Fibroblast of lung (primary cell): ENCODE measurements around the gene ALPP. TPM values are rescaled to one million over a fixed set of nuclear protein-coding genes. Genes with fewer than 3 reads are reported as not detected.
A peak's percentile ranks its signal among the peaks of the same experiment; 100 is the strongest.

Source experiments
- DNase-seq, 2 donors: peaks; one replicate each; pipeline versions ENCODE4 v3.0.0 to v3.0.0-alpha.2; 2010; ENCODE audit warnings: low read depth in 2 of 2
- H2AFZ ChIP-seq: 2 replicates; pipeline ENCODE4 v1.5.1; 2012; ENCODE audit warnings: low read length, control low read depth, inconsistent platforms
- H3K27ac ChIP-seq: 2 replicates; pipeline ENCODE4 v1.5.1; 2011; ENCODE audit warnings: low read length, control low read depth; ENCODE audit not compliant: insufficient read depth
- H3K27me3 ChIP-seq: 2 replicates; pipeline ENCODE4 v1.5.1; 2011; ENCODE audit warnings: mild to moderate bottlenecking, low read length; ENCODE audit not compliant: control insufficient read depth, insufficient read depth
- H3K36me3 ChIP-seq: 2 replicates; pipeline ENCODE4 v1.5.1; 2011; ENCODE audit warnings: low read length; ENCODE audit not compliant: control insufficient read depth, insufficient read depth
- H3K4me1 ChIP-seq: 2 replicates; pipeline ENCODE4 v1.5.1; 2011; ENCODE audit warnings: low read length; ENCODE audit not compliant: control insufficient read depth, insufficient read depth; ENCODE audit errors: extremely low read depth
- H3K4me2 ChIP-seq: 2 replicates; pipeline ENCODE4 v1.5.1; 2011; ENCODE audit warnings: low read length, control low read depth; ENCODE audit not compliant: insufficient read depth; ENCODE audit errors: extremely low read depth
- H3K4me3 ChIP-seq, 4 experiments: fragments of 200-600 bp in 1 of 4; sonication (generic) in 1 of 4; replicated peaks in 1 of 4; 2 replicates each; pipeline ENCODE4 v1.5.1; 2011 to 2016; ENCODE audit warnings: low read length in 4 of 4, low read depth in 3 of 4, mild to moderate bottlenecking in 3 of 4, control low read depth in 2 of 4, inconsistent platforms in 1 of 4, mixed read lengths in 1 of 4; ENCODE audit not compliant: insufficient read depth in 1 of 4; ENCODE audit errors: control extremely low read depth in 1 of 4
- H3K79me2 ChIP-seq: 2 replicates; pipeline ENCODE4 v1.5.1; 2012; ENCODE audit warnings: mild to moderate bottlenecking, low read length, inconsistent platforms; ENCODE audit not compliant: control insufficient read depth, insufficient read depth
- H3K9ac ChIP-seq: 2 replicates; pipeline ENCODE4 v1.5.1; 2011; ENCODE audit warnings: mild to moderate bottlenecking, low read length, control low read depth; ENCODE audit not compliant: insufficient read depth
- H3K9me3 ChIP-seq: 2 replicates; pipeline ENCODE4 v1.5.1; 2012; ENCODE audit warnings: low read depth, low read length; ENCODE audit not compliant: control insufficient read depth, insufficient read depth
- H4K20me1 ChIP-seq: 2 replicates; pipeline ENCODE4 v1.5.1; 2011; ENCODE audit warnings: low read length; ENCODE audit not compliant: control insufficient read depth, insufficient read depth; ENCODE audit errors: extremely low read depth
- EZH2 ChIP-seq: IDR thresholded peaks from 2 replicates; pipeline ENCODE4 v1.5.1; 2012; ENCODE audit warnings: low read length, control low read depth, mild to moderate bottlenecking; ENCODE audit errors: missing control alignments
- polyA plus RNA-seq, 2 donors: library from polyadenylated mRNA; depleted of rRNA in 1 of 2; stranded (reverse) in 1 of 2; unstranded in 1 of 2; fragments of >200 nt; gene quantifications; 2 replicates each; pipeline ENCODE4 v1.2.1, GENCODE V29; 2011 to 2012; ENCODE audit warnings: missing spikeins in 1 of 2
- total RNA-seq: library from RNA; depleted of rRNA; stranded (reverse); fragments of >200 nt; gene quantifications from 2 replicates; pipeline ENCODE4 v1.2.1, GENCODE V29; 2014
- TF ChIP-seq, protein P1 (sequence below), 2 donors: IDR thresholded peaks in 1 of 2; conservative IDR thresholded peaks in 1 of 2; 1 replicate in 1 of 2; 2 replicates in 1 of 2; pipeline ENCODE4 v1.5.1; 2011 to 2012; ENCODE audit warnings: low read length in 2 of 2, control low read depth in 1 of 2, inconsistent platforms in 1 of 2, low read depth in 1 of 2, mild to moderate bottlenecking in 1 of 2

Gene ALPP
- total and polyA plus RNA-seq, 2 donors (not counting 1 experiment from before 2014, with no cell fraction given), result not detected

DNA sequence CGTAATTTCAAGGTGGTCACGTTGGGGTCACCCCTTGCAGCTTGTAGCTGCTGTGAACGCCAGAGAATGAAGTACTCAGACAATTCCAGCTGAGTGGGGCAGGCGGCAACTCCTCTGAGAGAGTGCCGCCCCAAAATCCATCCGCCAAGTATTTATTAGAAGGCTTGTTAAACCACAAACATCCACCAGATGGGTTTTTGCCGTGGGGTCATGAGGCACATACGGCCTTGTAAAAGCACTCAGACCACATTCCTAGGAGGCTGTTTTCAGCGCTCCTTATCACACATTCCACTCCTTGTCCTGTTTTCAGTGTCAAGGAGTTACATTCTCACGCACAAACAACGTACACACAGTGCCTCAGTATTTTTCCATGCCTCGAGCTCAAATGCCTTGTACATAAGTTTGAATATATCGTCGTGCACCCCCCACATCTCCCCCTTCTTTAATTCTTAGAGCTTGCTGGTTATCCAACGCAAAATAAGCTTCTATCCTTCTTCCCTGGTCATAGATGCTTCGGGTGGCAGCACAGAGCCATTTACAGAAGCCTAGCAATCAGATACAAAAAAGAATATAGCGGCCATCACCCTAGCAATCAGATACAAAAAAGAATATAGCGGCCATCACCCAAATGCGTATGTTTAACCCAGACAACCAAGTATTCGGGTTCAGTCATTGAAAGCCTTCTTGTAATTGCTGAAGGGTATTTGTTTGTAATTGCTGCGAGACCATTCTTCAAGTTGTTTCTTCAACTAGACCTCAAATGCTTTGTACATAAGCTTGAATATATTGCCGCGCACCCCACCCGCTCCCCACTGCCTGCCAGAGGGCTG, 7.3 kb downstream of the ALPP start:
- Histone ChIP-seq H3K27me3 (peaks cover 56% of the 10 kb centered on the region), H3K9ac (no peak overlapping the region), H3K79me2 (no peaks in the 10 kb centered on the region), H3K4me2 (no peak overlapping the region), H3K4me3 (no peak overlapping the region), H2AFZ (no peak overlapping the region), H3K4me1 (no peaks in the 10 kb centered on the region), H3K27ac (no peak overlapping the region), H3K9me3 (no peaks in the 10 kb centered on the region), H4K20me1 (no peaks in the 10 kb centered on the region), H3K36me3 (no peaks in the 10 kb centered on the region)
- TF ChIP-seq, protein P1, sequence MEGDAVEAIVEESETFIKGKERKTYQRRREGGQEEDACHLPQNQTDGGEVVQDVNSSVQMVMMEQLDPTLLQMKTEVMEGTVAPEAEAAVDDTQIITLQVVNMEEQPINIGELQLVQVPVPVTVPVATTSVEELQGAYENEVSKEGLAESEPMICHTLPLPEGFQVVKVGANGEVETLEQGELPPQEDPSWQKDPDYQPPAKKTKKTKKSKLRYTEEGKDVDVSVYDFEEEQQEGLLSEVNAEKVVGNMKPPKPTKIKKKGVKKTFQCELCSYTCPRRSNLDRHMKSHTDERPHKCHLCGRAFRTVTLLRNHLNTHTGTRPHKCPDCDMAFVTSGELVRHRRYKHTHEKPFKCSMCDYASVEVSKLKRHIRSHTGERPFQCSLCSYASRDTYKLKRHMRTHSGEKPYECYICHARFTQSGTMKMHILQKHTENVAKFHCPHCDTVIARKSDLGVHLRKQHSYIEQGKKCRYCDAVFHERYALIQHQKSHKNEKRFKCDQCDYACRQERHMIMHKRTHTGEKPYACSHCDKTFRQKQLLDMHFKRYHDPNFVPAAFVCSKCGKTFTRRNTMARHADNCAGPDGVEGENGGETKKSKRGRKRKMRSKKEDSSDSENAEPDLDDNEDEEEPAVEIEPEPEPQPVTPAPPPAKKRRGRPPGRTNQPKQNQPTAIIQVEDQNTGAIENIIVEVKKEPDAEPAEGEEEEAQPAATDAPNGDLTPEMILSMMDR (conservative IDR thresholded peaks at IDR 0.05 in 1 of 2, IDR thresholded peaks at IDR 0.05 in 1 of 2; ENCODE audit: low read depth in 1 of 2, low read length in 2 of 2), result no peak
- no peak for TF ChIP-seq EZH2
- DNase-seq, result peak; percentile 46 to 94

- Histone ChIP-seq H3K4me1 (no peaks in the 10 kb centered on the region), H3K9me3 (no peaks in the 10 kb centered on the region), H3K9ac (no peak overlapping the region), H3K79me2 (no peaks in the 10 kb centered on the region), H3K4me2 (no peak overlapping the region), H3K4me3 (no peak overlapping the region), H3K36me3 (no peaks in the 10 kb centered on the region), H3K27ac (no peak overlapping the region), H3K27me3 (peaks cover 58% of the 10 kb centered on the region), H2AFZ (no peak overlapping the region), H4K20me1 (no peaks in the 10 kb centered on the region)
- TF ChIP-seq, protein P1 (conservative IDR thresholded peaks at IDR 0.05 in 1 of 2, IDR thresholded peaks at IDR 0.05 in 1 of 2; ENCODE audit: low read depth in 1 of 2, low read length in 2 of 2), result no peak
- no peak for TF ChIP-seq EZH2
- no peak for DNase-seq
Measured at GRCh38 chr2:232386490-232386739, 7.9 kb downstream of the ALPP start.

GRCh38 chr2:232386740-232387450, 8.3 kb downstream of the ALPP start:
- H3K9ac ChIP-seq, result no peak overlapping the region
- TF ChIP-seq EZH2, result peak; percentile 97
- TF ChIP-seq, protein P1 (conservative IDR thresholded peaks at IDR 0.05 in 1 of 2, IDR thresholded peaks at IDR 0.05 in 1 of 2; ENCODE audit: low read depth in 1 of 2, low read length in 2 of 2), result no peak
- H3K79me2 ChIP-seq, result no peaks in the 10 kb centered on the region
- H3K9me3 ChIP-seq, result no peaks in the 10 kb centered on the region
- H3K27me3 ChIP-seq, result peaks cover 58% of the 10 kb centered on the region
- DNase-seq, result peak in 1 of 2 donors; percentile 36
- no peak overlapping the region for H3K4me2 ChIP-seq
- no peak overlapping the region for H2AFZ ChIP-seq
- H3K4me3 ChIP-seq, result no peak overlapping the region
- H3K4me1 ChIP-seq, result no peaks in the 10 kb centered on the region
- H3K36me3 ChIP-seq, result no peaks in the 10 kb centered on the region
- H4K20me1 ChIP-seq, result no peaks in the 10 kb centered on the region
- H3K27ac ChIP-seq, result no peak overlapping the region
